GM12878 (cell line): Measurements from ENCODE around the gene ASIC2. TPM values are rescaled to one million over a fixed set of nuclear protein-coding genes. Genes with fewer than 3 reads are reported as not detected.

Experiments used
- ATAC-seq: fragments of 200-7000 bp; cut with Tn5 transposase; 3 replicates; pipeline ENCODE4 v1.9.1; 2020; ENCODE audit warnings: mild to moderate bottlenecking, moderate library complexity
- BruUV-seq: library from RNA; stranded (reverse); fragments of 400-500 nt; replicated peaks from 2 replicates; lab custom pipeline; 2021; lab: Mats Ljungman, UMichigan
- CTCF ChIA-PET: fragments of 300-600 bp; sonication (Branson Sonifier 250); formaldehyde crosslinking; extraction: SDS; loops from one replicate; lab custom pipeline; 2021; ENCODE audit warnings: inconsistent platforms; lab: Yijun Ruan, JAX
- POLR2A ChIA-PET: fragments of 350-600 bp; formaldehyde crosslinking; extraction: SDS; loops from one replicate; lab custom pipeline; 2021; ENCODE audit warnings: inconsistent platforms; lab: Charles Lee
- RAD21 ChIA-PET: fragments of 300-600 bp; sonication (Branson Sonifier 250); formaldehyde crosslinking; loops from one replicate; lab custom pipeline; 2023; ENCODE audit warnings: antibody characterized with exemption; ENCODE audit not compliant: unreplicated experiment; lab: Charles Lee
- SMC1A ChIA-PET: fragments of 300-600 bp; sonication (Branson Sonifier 250); formaldehyde crosslinking; loops from one replicate; lab custom pipeline; 2023; ENCODE audit not compliant: unreplicated experiment, uncharacterized antibody; lab: Charles Lee
- DNase-seq: peaks from one replicate; pipeline ENCODE4 v3.0.0-alpha.2; 2011; ENCODE audit warnings: low read depth, low spot score
- FAIRE-seq: peaks from 3 replicates; lab custom pipeline; 2011; peaks lifted over from hg19 to GRCh38; lab: Jason Lieb, UNC
- H2AFZ ChIP-seq: 2 replicates; pipeline ENCODE4 v1.6.0; 2011; ENCODE audit warnings: low read depth, low read length, control low read depth; ENCODE audit not compliant: control insufficient read depth
- H3K27ac ChIP-seq: 2 replicates; pipeline ENCODE4 v1.5.1; 2011; ENCODE audit warnings: control low read depth; ENCODE audit not compliant: control insufficient read depth, insufficient read depth
- H3K27me3 ChIP-seq, 2 experiments: replicated peaks in 1 of 2; 2 replicates each; pipeline versions ENCODE4 v1.6.0 to v1.6.1; 2011; ENCODE audit warnings: low read length in 1 of 2; ENCODE audit not compliant: control insufficient read depth in 2 of 2, insufficient read depth in 2 of 2
- H3K36me3 ChIP-seq, 2 experiments: 2 replicates each; pipeline ENCODE4 v1.5.1; 2011; ENCODE audit warnings: low read length in 1 of 2; ENCODE audit not compliant: control insufficient read depth in 2 of 2, insufficient read depth in 2 of 2
- H3K4me1 ChIP-seq: 2 replicates; pipeline ENCODE4 v1.6.1; 2011; ENCODE audit warnings: mild to moderate bottlenecking, low read length, moderate library complexity, mixed read lengths; ENCODE audit not compliant: control insufficient read depth, insufficient read depth
- H3K4me2 ChIP-seq: 2 replicates; pipeline ENCODE4 v1.6.0; 2011; ENCODE audit warnings: control low read depth; ENCODE audit not compliant: control insufficient read depth, insufficient read depth
- H3K4me3 ChIP-seq: fragments of 200-600 bp; sonication (generic); 2 replicates; pipeline ENCODE4 v1.5.1; 2016
- H3K79me2 ChIP-seq: 2 replicates; pipeline ENCODE4 v1.6.0; 2011; ENCODE audit warnings: low read length; ENCODE audit not compliant: control insufficient read depth, insufficient read depth
- H3K9ac ChIP-seq: 2 replicates; pipeline ENCODE4 v1.8.0; 2011; ENCODE audit warnings: low read length, control low read depth, mixed read lengths; ENCODE audit not compliant: control insufficient read depth, insufficient read depth
- H3K9me3 ChIP-seq: replicated peaks from 3 replicates; pipeline ENCODE4 v1.5.1; 2011; ENCODE audit warnings: mild to moderate bottlenecking, low read length; ENCODE audit not compliant: control insufficient read depth, insufficient read depth
- H4K20me1 ChIP-seq: 2 replicates; pipeline ENCODE4 v1.6.0; 2011; ENCODE audit not compliant: control insufficient read depth, insufficient read depth
- CHD4 ChIP-seq: fragments of 200-600 bp; sonication (generic); IDR thresholded peaks from 2 replicates; pipeline ENCODE4 v1.6.1; 2016; ENCODE audit warnings: mild to moderate bottlenecking
- E4F1 ChIP-seq: fragments of 450-650 bp; IDR thresholded peaks from 2 replicates; pipeline ENCODE4 v1.6.1; 2018; ENCODE audit warnings: borderline replicate concordance, mild to moderate bottlenecking; ENCODE audit not compliant: partially characterized antibody
- ESRRA ChIP-seq: IDR thresholded peaks from 2 replicates; pipeline ENCODE4 v1.6.1; 2012; ENCODE audit warnings: mild to moderate bottlenecking, low read length, improper control_type of control experiment
- IRF4 ChIP-seq: IDR thresholded peaks from 2 replicates; pipeline ENCODE4 v1.6.1; 2011; ENCODE audit warnings: low read depth, low read length
- MTA2 ChIP-seq: fragments of 450-650 bp; IDR thresholded peaks from 2 replicates; pipeline ENCODE4 v1.6.1; 2016; ENCODE audit warnings: low read depth, mild to moderate bottlenecking, moderate library complexity
- MXI1 ChIP-seq: fragments of 150-350 bp; IDR thresholded peaks from 2 replicates; pipeline ENCODE4 v1.6.1; 2011; ENCODE audit warnings: low read depth, mild to moderate bottlenecking, inconsistent platforms, low read length, improper control_type of control experiment
- NFYA ChIP-seq: IDR thresholded peaks from 2 replicates; pipeline ENCODE4 v1.6.1; 2011; ENCODE audit warnings: low read depth, mild to moderate bottlenecking, low read length, improper control_type of control experiment, borderline replicate concordance
- SMAD1 ChIP-seq: fragments of 450-650 bp; IDR thresholded peaks from 2 replicates; pipeline ENCODE4 v1.6.1; 2018; ENCODE audit warnings: mild to moderate bottlenecking, low read depth; ENCODE audit not compliant: partially characterized antibody
- USF2 ChIP-seq: IDR thresholded peaks from 2 replicates; pipeline ENCODE4 v1.6.1; 2011; ENCODE audit warnings: low read depth, low read length, improper control_type of control experiment, borderline replicate concordance
- ZBTB40 ChIP-seq: fragments of 450-650 bp; IDR thresholded peaks from 2 replicates; pipeline ENCODE4 v1.6.1; 2016; ENCODE audit warnings: mild to moderate bottlenecking, moderate library complexity, borderline replicate concordance
- ZNF687 ChIP-seq: fragments of 450-650 bp; IDR thresholded peaks from 2 replicates; pipeline ENCODE4 v1.6.1; 2017; ENCODE audit warnings: mild to moderate bottlenecking, moderate library complexity
- whole genome bisulfite sequencing: methylation state at CpG from one replicate; pipeline ENCODE4 v1.1.6; 2016; ENCODE audit warnings: low lambda C conversion rate; ENCODE audit not compliant: insufficient replicate concordance, insufficient coverage; ENCODE audit errors: missing lambda C conversion rate; 5-methylcytosine and 5-hydroxymethylcytosine counted together
- in situ Hi-C: fragments of 300-500 bp; cut with MboI; formaldehyde crosslinking; loops from 9 replicates; pipeline ENCODE4 v1.14.3; 2018; ENCODE audit warnings: mixed read lengths
- intact Hi-C: fragments of 100-400 bp; cut with micrococcal nuclease; formaldehyde crosslinking; loops from one replicate; pipeline ENCODE4 v1.14.2; 2022; ENCODE audit not compliant: unreplicated experiment
- polyA plus RNA-seq, 11 experiments: library from polyadenylated mRNA; depleted of rRNA in 4 of 11; unstranded in 6 of 11; stranded (reverse) in 5 of 11; fragments of >200 nt; fragmentation: Nextera tagmentation in 4 of 11; fragmentation: Illumina TruSeq in 1 of 11; extraction: Ambion mirVana in 4 of 11; extraction: Trizol in 1 of 11; gene quantifications; 1 replicate in 1 of 11; 2 replicates in 10 of 11; pipeline versions ENCODE4 v1.2.1 to v1.2.3, GENCODE V29; 2011 to 2016; ENCODE audit warnings: inconsistent platforms in 2 of 11, missing spikeins in 2 of 11, low read depth in 1 of 11
- total RNA-seq, 4 experiments: library from RNA; depleted of rRNA in 3 of 4; stranded (reverse); fragments of >200 nt in 3 of 4; fragmentation: Illumina TruSeq in 1 of 4; extraction: Trizol in 1 of 4; gene quantifications; 2 replicates each; pipeline versions ENCODE4 v1.2.1 to v1.2.3, GENCODE V29; 2013 to 2021

Gene ASIC2
- total and polyA plus RNA-seq, 10 of the 15 experiments (the other 5 are each of a cell fraction or from before 2014, with no cell fraction given): not detected

GRCh38 chr17:33299115-33299514 is 6.0 kb upstream of the ASIC2 start (continued):
- TF ChIP-seq E4F1 (no peak), NFYA (no peak), ZBTB40 (no peak)

GRCh38 chr17:33297643-33298042 is 4.5 kb upstream of the ASIC2 start:
- Histone ChIP-seq H3K79me2 (no peaks in the 10 kb centered on the region), H3K27me3 (peaks cover 0 to 10% of the 10 kb centered on the region in 2 experiments; a peak in 3 of 4 replicates), H3K9me3 (no peaks in the 10 kb centered on the region), H3K36me3 (no peaks in the 10 kb centered on the region), H2AFZ (no peak overlapping the region), H3K9ac (no peak overlapping the region), H3K4me2 (no peak overlapping the region), H3K4me3 (no peak overlapping the region), H3K4me1 (no peaks in the 10 kb centered on the region), H3K27ac (no peak overlapping the region), H4K20me1 (no peaks in the 10 kb centered on the region; the same call in 1 of the 2 replicates)
- ChIA-PET POLR2A (no interaction called here), RAD21 (no interaction called here), CTCF (no interaction called here), SMC1A (no interaction called here)
- ATAC-seq (no peak), DNase-seq (no peak), FAIRE-seq (no peak)
- no TSS peak for BruUV-seq
- WGBS: 0% methylated on average over 3 of the region's 4 CpGs
- intact Hi-C loops: no loop called here
- in situ Hi-C loops: no loop called here
- TF ChIP-seq IRF4 (no peak), ZNF687 (no peak), MTA2 (no peak), USF2 (no peak), CHD4 (no peak), ESRRA (no peak), MXI1 (no peak), SMAD1 (no peak)
